ENCODE results near the gene GPM6B. TPM values are rescaled to one million over a fixed set of nuclear protein-coding genes. Genes with fewer than 3 reads are reported as not detected.

The GPM6B gene
- total RNA-seq, 2 experiments from 2014 or later = not detected

DNA sequence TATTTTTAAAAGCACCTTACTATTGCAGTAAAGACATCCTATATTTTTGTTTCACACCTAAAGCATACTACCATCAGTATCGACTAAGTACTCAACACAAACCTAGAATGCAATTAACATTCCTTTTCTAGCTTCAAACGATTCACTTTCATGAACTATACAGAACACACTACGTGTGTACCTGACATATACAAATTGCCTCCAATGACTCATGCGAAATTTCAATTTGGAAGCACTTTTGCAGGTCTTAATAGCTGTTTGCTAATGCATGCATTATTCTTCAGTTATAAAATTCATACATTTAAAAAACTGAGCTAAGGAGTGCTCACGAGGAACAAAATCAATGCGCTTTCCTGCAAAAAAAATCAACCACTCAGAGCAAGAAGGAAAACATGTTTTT, 19.7 kb upstream of the GPM6B start:
- TF ChIP-seq, protein P1, sequence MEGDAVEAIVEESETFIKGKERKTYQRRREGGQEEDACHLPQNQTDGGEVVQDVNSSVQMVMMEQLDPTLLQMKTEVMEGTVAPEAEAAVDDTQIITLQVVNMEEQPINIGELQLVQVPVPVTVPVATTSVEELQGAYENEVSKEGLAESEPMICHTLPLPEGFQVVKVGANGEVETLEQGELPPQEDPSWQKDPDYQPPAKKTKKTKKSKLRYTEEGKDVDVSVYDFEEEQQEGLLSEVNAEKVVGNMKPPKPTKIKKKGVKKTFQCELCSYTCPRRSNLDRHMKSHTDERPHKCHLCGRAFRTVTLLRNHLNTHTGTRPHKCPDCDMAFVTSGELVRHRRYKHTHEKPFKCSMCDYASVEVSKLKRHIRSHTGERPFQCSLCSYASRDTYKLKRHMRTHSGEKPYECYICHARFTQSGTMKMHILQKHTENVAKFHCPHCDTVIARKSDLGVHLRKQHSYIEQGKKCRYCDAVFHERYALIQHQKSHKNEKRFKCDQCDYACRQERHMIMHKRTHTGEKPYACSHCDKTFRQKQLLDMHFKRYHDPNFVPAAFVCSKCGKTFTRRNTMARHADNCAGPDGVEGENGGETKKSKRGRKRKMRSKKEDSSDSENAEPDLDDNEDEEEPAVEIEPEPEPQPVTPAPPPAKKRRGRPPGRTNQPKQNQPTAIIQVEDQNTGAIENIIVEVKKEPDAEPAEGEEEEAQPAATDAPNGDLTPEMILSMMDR (conservative IDR thresholded peaks at IDR 0.05; ENCODE audit: low read length) = no peak
- TF ChIP-seq EZH2phosphoT487 (IDR thresholded peaks at IDR 0.05; ENCODE audit: borderline replicate concordance, low read depth, low read length) = no peak
- DNase-seq (ENCODE audit: low spot score) = no peak
- BruUV-seq (replicated peaks) = no TSS peak
- Histone ChIP-seq H3K4me3 (ENCODE audit: low read depth, low read length, poor library complexity, severe bottlenecking) (no peak overlapping the region), H3K27ac (ENCODE audit: low read depth, low read length, poor library complexity, severe bottlenecking) (no peak overlapping the region), H3K36me3 (ENCODE audit: insufficient read depth, low read length) (no peaks in the 10 kb centered on the region), H2AFZ (ENCODE audit: low read length) (no peak overlapping the region), H3K79me2 (ENCODE audit: insufficient read depth, low read depth, low read length) (no peaks in the 10 kb centered on the region), H3K4me1 (ENCODE audit: insufficient read depth, low read length, poor library complexity, severe bottlenecking) (no peaks in the 10 kb centered on the region), H4K20me1 (ENCODE audit: insufficient read depth, low read length) (no peaks in the 10 kb centered on the region), H3K9me2 (ENCODE audit: insufficient read depth, low read length) (no peaks in the 10 kb centered on the region), H3K4me2 (ENCODE audit: low read length) (no peak overlapping the region), H3K9me3 (ENCODE audit: low read length) (no peaks in the 10 kb centered on the region)
- intact Hi-C loops (cut with micrococcal nuclease; ENCODE audit: unreplicated experiment) = no loop called here
- POLR2A ChIA-PET = no interaction called here
- CTCF ChIA-PET (ENCODE audit: unreplicated experiment) = no interaction called here

DNA sequence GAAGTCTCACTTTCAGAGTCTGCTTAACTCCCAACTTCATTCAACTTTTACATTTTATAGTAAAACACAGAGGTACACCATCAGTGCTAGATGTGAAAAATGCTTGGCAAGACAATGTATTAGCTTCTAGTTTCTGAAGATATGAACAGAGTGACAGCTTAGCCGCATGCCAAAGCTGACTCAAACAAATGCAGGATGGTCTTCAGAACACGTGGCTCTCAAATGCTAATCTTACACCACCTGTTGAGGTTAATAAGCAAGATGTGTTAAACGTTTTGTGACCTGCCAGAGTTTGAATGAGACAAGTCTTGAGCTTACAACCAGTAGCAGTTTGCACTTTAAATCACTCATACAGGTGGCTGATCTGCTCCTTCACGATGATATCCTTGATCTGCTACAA, 18.9 kb upstream of the GPM6B start:
- no peak for DNase-seq (ENCODE audit: low spot score)
- H3K79me2 ChIP-seq (ENCODE audit: insufficient read depth, low read depth, low read length) = no peaks in the 10 kb centered on the region
- no peaks in the 10 kb centered on the region for H3K9me2 ChIP-seq (ENCODE audit: insufficient read depth, low read length)
- no peaks in the 10 kb centered on the region for H3K4me1 ChIP-seq (ENCODE audit: insufficient read depth, low read length, poor library complexity, severe bottlenecking)
- H2AFZ ChIP-seq (ENCODE audit: low read length) = no peak overlapping the region
- no peaks in the 10 kb centered on the region for H3K36me3 ChIP-seq (ENCODE audit: insufficient read depth, low read length)
- no peak overlapping the region for H3K4me2 ChIP-seq (ENCODE audit: low read length)
- H4K20me1 ChIP-seq (ENCODE audit: insufficient read depth, low read length) = no peaks in the 10 kb centered on the region
- ChIA-PET CTCF (ENCODE audit: unreplicated experiment) (no interaction called here), POLR2A (interaction anchor here (0.7 kb wide), 1 partner anchor 9 kb away, joined by 4 read pairs; no protein-coding TSS in a partner anchor)
- H3K27ac ChIP-seq (ENCODE audit: low read depth, low read length, poor library complexity, severe bottlenecking) = no peak overlapping the region
- intact Hi-C loops (cut with micrococcal nuclease; ENCODE audit: unreplicated experiment) = no loop called here
- H3K9me3 ChIP-seq (ENCODE audit: low read length) = no peaks in the 10 kb centered on the region
- H3K4me3 ChIP-seq (ENCODE audit: low read depth, low read length, poor library complexity, severe bottlenecking) = no peak overlapping the region
- no TSS peak for BruUV-seq (replicated peaks)
- TF ChIP-seq, protein P1 (conservative IDR thresholded peaks at IDR 0.05; ENCODE audit: low read length) = no peak
- no peak for TF ChIP-seq EZH2phosphoT487 (IDR thresholded peaks at IDR 0.05; ENCODE audit: borderline replicate concordance, low read depth, low read length)

DNA sequence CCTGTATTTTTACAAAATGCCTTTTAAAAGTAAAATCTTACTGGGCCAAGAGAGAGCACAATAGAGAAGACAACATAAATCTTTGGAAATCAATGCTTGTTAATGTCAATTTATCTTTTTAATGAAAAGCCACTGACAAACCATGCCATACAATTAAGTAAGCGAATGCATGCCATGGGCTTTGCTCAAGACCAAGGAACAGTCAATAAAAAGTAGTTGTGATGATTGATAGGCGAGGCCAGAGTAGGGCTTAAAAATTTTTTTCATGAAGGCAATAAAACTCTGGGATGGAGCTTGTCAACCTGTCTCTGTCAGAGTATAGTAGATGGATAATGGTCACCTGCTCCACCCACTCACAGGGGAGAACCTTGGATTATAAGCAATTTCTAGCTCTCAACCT, 17.5 kb upstream of the GPM6B start:
- H2AFZ ChIP-seq (ENCODE audit: low read length) = no peak overlapping the region
- H3K4me2 ChIP-seq (ENCODE audit: low read length) = no peak overlapping the region
- POLR2A ChIA-PET = interaction anchor here (0.6 to 0.7 kb wide), 2 partner anchors 28 to 73 kb away, joined by 3 read pairs; no protein-coding TSS in a partner anchor
- no TSS peak for BruUV-seq (replicated peaks)
- intact Hi-C loops (cut with micrococcal nuclease; ENCODE audit: unreplicated experiment) = no loop called here
- no peaks in the 10 kb centered on the region for H3K4me1 ChIP-seq (ENCODE audit: insufficient read depth, low read length, poor library complexity, severe bottlenecking)
- no peak for TF ChIP-seq EZH2phosphoT487 (IDR thresholded peaks at IDR 0.05; ENCODE audit: borderline replicate concordance, low read depth, low read length)
- TF ChIP-seq, protein P1 (conservative IDR thresholded peaks at IDR 0.05; ENCODE audit: low read length) = no peak
- no peaks in the 10 kb centered on the region for H3K36me3 ChIP-seq (ENCODE audit: insufficient read depth, low read length)
- DNase-seq (ENCODE audit: low spot score) = no peak
- H4K20me1 ChIP-seq (ENCODE audit: insufficient read depth, low read length) = no peaks in the 10 kb centered on the region
- CTCF ChIA-PET (ENCODE audit: unreplicated experiment) = no interaction called here
- H3K4me3 ChIP-seq (ENCODE audit: low read depth, low read length, poor library complexity, severe bottlenecking) = no peak overlapping the region
- H3K27ac ChIP-seq (ENCODE audit: low read depth, low read length, poor library complexity, severe bottlenecking) = no peak overlapping the region
- H3K9me3 ChIP-seq (ENCODE audit: low read length) = no peaks in the 10 kb centered on the region
- no peaks in the 10 kb centered on the region for H3K79me2 ChIP-seq (ENCODE audit: insufficient read depth, low read depth, low read length)
- H3K9me2 ChIP-seq (ENCODE audit: insufficient read depth, low read length) = no peaks in the 10 kb centered on the region
